Neural cell (in vitro differentiated cells): ENCODE data around the gene SLC6A3.

Source experiments
- EP300 ChIP-seq: fragments of 450-650 bp; conservative IDR thresholded peaks from 2 replicates; pipeline ENCODE4 v1.6.1; 2014; ENCODE audit warnings: antibody characterized with exemption, mild to moderate bottlenecking, moderate library complexity; ENCODE audit not compliant: poor library complexity, severe bottlenecking
- MXI1 ChIP-seq: fragments of 450-650 bp; conservative IDR thresholded peaks from 2 replicates; pipeline ENCODE4 v1.6.1; 2014; ENCODE audit warnings: antibody characterized with exemption, mild to moderate bottlenecking; ENCODE audit not compliant: poor library complexity, severe bottlenecking
- POLR2AphosphoS5 ChIP-seq: IDR thresholded peaks from 2 replicates; pipeline ENCODE4 v1.6.1; 2012
- RAD21 ChIP-seq: fragments of 450-650 bp; conservative IDR thresholded peaks from 2 replicates; pipeline ENCODE4 v1.6.1; 2014; ENCODE audit warnings: antibody characterized with exemption, mild to moderate bottlenecking, moderate library complexity
- REST ChIP-seq: IDR thresholded peaks from 2 replicates; pipeline ENCODE4 v1.6.1; 2012; ENCODE audit warnings: borderline replicate concordance
- TF ChIP-seq, protein P1 (sequence below): fragments of 450-650 bp; IDR thresholded peaks from 2 replicates; pipeline ENCODE4 v1.5.1; 2014; ENCODE audit warnings: antibody characterized with exemption, mild to moderate bottlenecking, moderate library complexity; ENCODE audit not compliant: poor library complexity, severe bottlenecking

DNA sequence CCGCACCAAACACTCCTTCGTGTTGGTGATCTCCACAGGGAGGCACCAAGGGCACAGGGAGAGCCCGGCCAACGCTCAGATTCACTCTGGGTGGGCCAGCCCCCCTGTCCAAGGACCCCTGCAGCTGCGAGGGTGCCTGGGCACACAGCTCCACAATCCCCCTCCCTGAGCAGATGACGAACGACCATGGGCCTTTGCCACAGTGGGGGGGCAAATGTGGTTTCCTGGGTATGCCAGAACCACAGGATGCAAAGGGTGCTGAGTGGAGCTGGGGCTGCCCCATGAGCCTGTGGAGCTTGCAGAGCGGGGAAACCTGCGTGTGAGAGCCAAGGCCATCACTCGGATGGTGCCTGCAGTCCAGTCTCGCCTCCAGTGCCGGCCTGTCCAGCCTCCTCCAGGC, 47.5 kb upstream of the SLC6A3 start:
- no peak for TF ChIP-seq MXI1
- TF ChIP-seq, protein P1, sequence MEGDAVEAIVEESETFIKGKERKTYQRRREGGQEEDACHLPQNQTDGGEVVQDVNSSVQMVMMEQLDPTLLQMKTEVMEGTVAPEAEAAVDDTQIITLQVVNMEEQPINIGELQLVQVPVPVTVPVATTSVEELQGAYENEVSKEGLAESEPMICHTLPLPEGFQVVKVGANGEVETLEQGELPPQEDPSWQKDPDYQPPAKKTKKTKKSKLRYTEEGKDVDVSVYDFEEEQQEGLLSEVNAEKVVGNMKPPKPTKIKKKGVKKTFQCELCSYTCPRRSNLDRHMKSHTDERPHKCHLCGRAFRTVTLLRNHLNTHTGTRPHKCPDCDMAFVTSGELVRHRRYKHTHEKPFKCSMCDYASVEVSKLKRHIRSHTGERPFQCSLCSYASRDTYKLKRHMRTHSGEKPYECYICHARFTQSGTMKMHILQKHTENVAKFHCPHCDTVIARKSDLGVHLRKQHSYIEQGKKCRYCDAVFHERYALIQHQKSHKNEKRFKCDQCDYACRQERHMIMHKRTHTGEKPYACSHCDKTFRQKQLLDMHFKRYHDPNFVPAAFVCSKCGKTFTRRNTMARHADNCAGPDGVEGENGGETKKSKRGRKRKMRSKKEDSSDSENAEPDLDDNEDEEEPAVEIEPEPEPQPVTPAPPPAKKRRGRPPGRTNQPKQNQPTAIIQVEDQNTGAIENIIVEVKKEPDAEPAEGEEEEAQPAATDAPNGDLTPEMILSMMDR = no peak
- TF ChIP-seq POLR2AphosphoS5 = no peak
- no peak for TF ChIP-seq REST
- TF ChIP-seq RAD21 = no peak
- TF ChIP-seq EP300 = no peak
